ENCODE measurements around the gene RPL18. TPM values are rescaled to one million over a fixed set of nuclear protein-coding genes. Genes with fewer than 3 reads are reported as not detected.

RPL18 gene
- total and polyA plus RNA-seq, 9 of the 15 experiments (the other 6 are each of a cell fraction or from before 2014, with no cell fraction given) = 312 to 2,635 (median 1,653) TPM

GRCh38 chr19:48637948-48638830, 19.2 kb upstream of the RPL18 start (continued):
- TF ChIP-seq, protein P1, sequence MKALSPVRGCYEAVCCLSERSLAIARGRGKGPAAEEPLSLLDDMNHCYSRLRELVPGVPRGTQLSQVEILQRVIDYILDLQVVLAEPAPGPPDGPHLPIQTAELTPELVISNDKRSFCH (CRISPR knock-in tag; IDR thresholded peaks at IDR 0.05) = no peak
- TF ChIP-seq, protein P1 (tag; IDR thresholded peaks at IDR 0.05) = peak; percentile 33; the same call in 1 of the 2 replicates
- TF ChIP-seq MAX (CRISPR knock-in tag; IDR thresholded peaks at IDR 0.05) (no peak; the same call in 1 of the 2 replicates), NFIX (CRISPR knock-in tag; IDR thresholded peaks at IDR 0.05; ENCODE audit: low read depth) (no peak), NONO (IDR thresholded peaks at IDR 0.05; ENCODE audit: low read depth in 2 of 2, low read length in 1 of 2) (peak in 1 of 2 experiments; percentile 97; a peak in 2 of 4 replicates), ZNF740 (CRISPR knock-in tag; IDR thresholded peaks at IDR 0.05) (peak; percentile 99), ZNF740 (tag; IDR thresholded peaks at IDR 0.05) (peak in 1 of 2 experiments; percentile 99; a peak in 2 of 4 replicates), ZNF274 (IDR thresholded peaks at IDR 0.05; ENCODE audit: borderline replicate concordance, low read depth, low read length) (no peak), HCFC1 (IDR thresholded peaks at IDR 0.05; ENCODE audit: low read depth, low read length) (peak; percentile 53), ZNF511 (CRISPR knock-in tag; IDR thresholded peaks at IDR 0.05) (no peak), SMARCA4 (IDR thresholded peaks at IDR 0.05) (peak; percentile 36), ZNF311 (CRISPR knock-in tag; IDR thresholded peaks at IDR 0.05) (no peak), RNF2 (IDR thresholded peaks at IDR 0.05) (peak; percentile 63), ZNF232 (CRISPR knock-in tag; IDR thresholded peaks at IDR 0.05) (no peak), ATF1 (CRISPR knock-in tag; IDR thresholded peaks at IDR 0.05) (no peak), ATF1 (tag; IDR thresholded peaks at IDR 0.05) (no peak), ZNF699 (CRISPR knock-in tag; IDR thresholded peaks at IDR 0.05; ENCODE audit: insufficient replicate concordance) (no peak), GTF2B (IDR thresholded peaks at IDR 0.05; ENCODE audit: extremely low read depth, insufficient read length) (no peak), ARID1B (IDR thresholded peaks at IDR 0.05) (peak; percentile 64), ZNF24 (IDR thresholded peaks at IDR 0.05) (no peak), NCOA6 (IDR thresholded peaks at IDR 0.05) (no peak; the same call in 1 of the 2 replicates), ELF2 (CRISPR knock-in tag; IDR thresholded peaks at IDR 0.05) (no peak), FOXJ2 (tag; IDR thresholded peaks at IDR 0.05) (peak; percentile 28; the same call in 1 of the 2 replicates), ZNF408 (CRISPR knock-in tag; IDR thresholded peaks at IDR 0.05; ENCODE audit: low read depth) (no peak), ZNF282 (CRISPR knock-in tag; IDR thresholded peaks at IDR 0.05) (no peak), EHMT2 (IDR thresholded peaks at IDR 0.05) (peak; percentile 55; the same call in 1 of the 2 replicates), TAF7 (tag; IDR thresholded peaks at IDR 0.05) (0 out of 2 replicates have a peak, but pooled peaks have one; percentile 8), KLF16 (IDR thresholded peaks at IDR 0.05) (no peak; the same call in 1 of the 2 replicates)

Data from K562 (cell line).